Inferior parietal cortex (tissue), 1 donor: Measurements from ENCODE around the gene TSPO2.

Experiments
- DNase-seq: peaks from one replicate; pipeline ENCODE4 v3.0.0-alpha.2; 2016; ENCODE audit errors: extremely low spot score

The TSPO2 gene

GRCh38 chr6:41075651-41076626, 33.7 kb downstream of the TSPO2 start:
- DNase-seq: no peak

GRCh38 chr6:41077536-41077935, 35.3 kb downstream of the TSPO2 start:
- no peak for DNase-seq

GRCh38 chr6:41078101-41078500, 35.8 kb downstream of the TSPO2 start:
- no peak for DNase-seq

- DNase-seq: no peak
Observed at GRCh38 chr6:41079080-41079479, 36.8 kb downstream of the TSPO2 start.

- DNase-seq: no peak
Observed at GRCh38 chr6:41080621-41081020, 38.4 kb downstream of the TSPO2 start.

GRCh38 chr6:41083072-41083471, 40.8 kb downstream of the TSPO2 start:
- DNase-seq: no peak

- no peak for DNase-seq
Observed at GRCh38 chr6:41085182-41085581, 42.9 kb downstream of the TSPO2 start.

GRCh38 chr6:41088451-41088850, 46.2 kb downstream of the TSPO2 start:
- no peak for DNase-seq

- DNase-seq: no peak
Observed at GRCh38 chr6:41090841-41091761, 48.8 kb downstream of the TSPO2 start.

GRCh38 chr6:41092421-41093140, 50.3 kb downstream of the TSPO2 start:
- DNase-seq: no peak

GRCh38 chr6:41093729-41094128, 51.5 kb downstream of the TSPO2 start:
- DNase-seq: no peak
